ENCODE measurements around the gene ETV4. TPM values are rescaled to one million over a fixed set of nuclear protein-coding genes. Genes with fewer than 3 reads are reported as not detected.

ETV4 gene
- total RNA-seq, 1 experiment from 2014 or later, result 37.8 TPM

- H3K9me3 ChIP-seq, result no peaks in the 10 kb centered on the region
- no peak for DNase-seq
- H3K4me1 ChIP-seq, result peaks cover 23% of the 10 kb centered on the region
- Mint-ChIP-seq H3K27ac (ENCODE audit: unreplicated experiment) (no peak overlapping the region), H3K36me3 (ENCODE audit: insufficient read depth, unreplicated experiment) (no peaks in the 10 kb centered on the region), H3K27me3 (ENCODE audit: insufficient read depth, unreplicated experiment) (no peaks in the 10 kb centered on the region), H3K4me3 (ENCODE audit: unreplicated experiment) (no peak overlapping the region), H3K4me1 (ENCODE audit: low read depth, unreplicated experiment) (peaks cover 23% of the 10 kb centered on the region), H3K9me3 (ENCODE audit: unreplicated experiment) (no peaks in the 10 kb centered on the region)
- no TSS peak for BruUV-seq (replicated peaks)
- intact Hi-C loops (cut with micrococcal nuclease; ENCODE audit: unreplicated experiment), result no loop called here
- ChIA-PET POLR2A (interaction anchor here (0.6 kb wide), 1 partner anchor 22 kb away, joined by 3 read pairs; no protein-coding TSS in a partner anchor), CTCF (interaction anchor here (0.6 kb wide), 1 partner anchor 103 kb away, joined by 3 read pairs; no protein-coding TSS in a partner anchor)
- H3K36me3 ChIP-seq (ENCODE audit: control insufficient read depth, insufficient read depth, low read length), result no peaks in the 10 kb centered on the region; the same call in 1 of the 2 replicates
- no peak overlapping the region for H3K4me3 ChIP-seq (ENCODE audit: low read depth, low read length)
- H3K27me3 ChIP-seq (replicated peaks; ENCODE audit: control insufficient read depth, insufficient read depth, low read length), result no peaks in the 10 kb centered on the region
- no peak for TF ChIP-seq CTCF (IDR thresholded peaks at IDR 0.05; ENCODE audit: insufficient read depth in 1 of 2, low read depth in 1 of 2, low read length in 1 of 2, severe bottlenecking in 1 of 2, unreplicated experiment in 1 of 2)
Observed at GRCh38 chr17:43570518-43570928, 24.4 kb upstream of the ETV4 start.

- TF ChIP-seq CTCF (IDR thresholded peaks at IDR 0.05; ENCODE audit: insufficient read depth in 1 of 2, low read depth in 1 of 2, low read length in 1 of 2, severe bottlenecking in 1 of 2, unreplicated experiment in 1 of 2), result no peak
- no TSS peak for BruUV-seq (replicated peaks)
Observed at GRCh38 chr17:43568506-43569082, 22.5 kb upstream of the ETV4 start.

GRCh38 chr17:43563600-43564594, 17.8 kb upstream of the ETV4 start:
- Histone ChIP-seq H3K27me3 (replicated peaks; ENCODE audit: control insufficient read depth, insufficient read depth, low read length) (no peaks in the 10 kb centered on the region), H3K4me3 (ENCODE audit: low read depth, low read length) (no peak overlapping the region), H3K4me1 (peaks cover 18% of the 10 kb centered on the region), H3K9me3 (no peaks in the 10 kb centered on the region), H3K36me3 (ENCODE audit: control insufficient read depth, insufficient read depth, low read length) (no peaks in the 10 kb centered on the region)
- ChIA-PET POLR2A (interaction anchor here (0.7 kb wide), 1 partner anchor 160 kb away, joined by 5 read pairs; no protein-coding TSS in a partner anchor), CTCF (interaction anchor here (2.1 kb wide), 1 partner anchor 15 kb away, joined by 6 read pairs; no protein-coding TSS in a partner anchor)
- no peaks in the 10 kb centered on the region for H3K36me3 Mint-ChIP-seq (ENCODE audit: insufficient read depth, unreplicated experiment)
- H3K9me3 Mint-ChIP-seq (ENCODE audit: unreplicated experiment), result no peaks in the 10 kb centered on the region
- BruUV-seq (replicated peaks), result no TSS peak
- H3K4me1 Mint-ChIP-seq (ENCODE audit: low read depth, unreplicated experiment), result peaks cover 29% of the 10 kb centered on the region
- no peak for DNase-seq
- no peak overlapping the region for H3K4me3 Mint-ChIP-seq (ENCODE audit: unreplicated experiment)
- intact Hi-C loops (cut with micrococcal nuclease; ENCODE audit: unreplicated experiment), result no loop called here
- no peaks in the 10 kb centered on the region for H3K27me3 Mint-ChIP-seq (ENCODE audit: insufficient read depth, unreplicated experiment)
- peak overlapping the region; percentile 47 for H3K27ac Mint-ChIP-seq (ENCODE audit: unreplicated experiment)
- no peak for TF ChIP-seq CTCF (IDR thresholded peaks at IDR 0.05; ENCODE audit: insufficient read depth in 1 of 2, low read depth in 1 of 2, low read length in 1 of 2, severe bottlenecking in 1 of 2, unreplicated experiment in 1 of 2)

More at GRCh38 chr17:43568506-43569082, 22.5 kb upstream of the ETV4 start:
- no peaks in the 10 kb centered on the region for H3K9me3 ChIP-seq
- Mint-ChIP-seq H3K27me3 (ENCODE audit: insufficient read depth, unreplicated experiment) (no peaks in the 10 kb centered on the region), H3K9me3 (ENCODE audit: unreplicated experiment) (no peaks in the 10 kb centered on the region), H3K4me3 (ENCODE audit: unreplicated experiment) (no peak overlapping the region), H3K36me3 (ENCODE audit: insufficient read depth, unreplicated experiment) (no peaks in the 10 kb centered on the region), H3K4me1 (ENCODE audit: low read depth, unreplicated experiment) (peaks cover 13% of the 10 kb centered on the region), H3K27ac (ENCODE audit: unreplicated experiment) (no peak overlapping the region)
- H3K4me3 ChIP-seq (ENCODE audit: low read depth, low read length), result no peak overlapping the region
- ChIA-PET CTCF (no interaction called here), POLR2A (no interaction called here)
- intact Hi-C loops (cut with micrococcal nuclease; ENCODE audit: unreplicated experiment), result no loop called here
- H3K27me3 ChIP-seq (replicated peaks; ENCODE audit: control insufficient read depth, insufficient read depth, low read length), result no peaks in the 10 kb centered on the region
- no peak for DNase-seq
- H3K36me3 ChIP-seq (ENCODE audit: control insufficient read depth, insufficient read depth, low read length), result no peaks in the 10 kb centered on the region; the same call in 1 of the 2 replicates
- peaks cover 17% of the 10 kb centered on the region for H3K4me1 ChIP-seq
